CD4-positive, alpha-beta T cell treated with Interleukin-15 for 4 hours (primary cell): ENCODE data around the gene TEX19.
A peak's percentile ranks its signal among the peaks of the same experiment; 100 is the strongest.

Experiments used
- DNase-seq: peaks from one replicate; pipeline ENCODE4 v3.0.0-alpha.2; 2020; ENCODE audit warnings: low spot score

TEX19 gene

DNA sequence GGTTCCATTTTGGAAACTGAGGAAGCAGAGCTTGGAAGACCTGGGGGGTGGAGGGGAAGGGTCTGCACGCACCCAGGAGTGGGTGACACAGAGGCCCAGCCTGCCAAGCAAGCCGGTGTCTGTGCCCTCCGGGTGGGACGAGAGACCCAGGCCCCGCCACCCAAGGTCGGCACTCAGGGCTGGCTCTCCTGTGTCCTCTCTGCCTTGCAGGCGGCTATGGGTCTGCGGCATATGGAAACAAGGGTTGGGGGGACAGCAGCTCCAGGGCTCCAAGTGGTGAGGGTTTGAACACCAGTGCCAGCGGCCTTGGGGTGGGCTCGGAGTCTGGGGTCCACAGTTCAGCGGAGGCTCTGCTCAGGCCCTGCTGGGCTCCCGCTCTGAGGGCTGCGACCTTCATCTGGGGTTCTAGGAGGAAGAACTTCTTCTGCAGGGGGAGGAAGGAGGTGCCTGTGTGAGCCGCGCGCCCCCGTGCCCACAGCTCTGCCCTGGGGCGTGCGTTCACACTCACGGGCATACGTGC is 37.0 kb upstream of the TEX19 start:
- DNase-seq = no peak

DNA sequence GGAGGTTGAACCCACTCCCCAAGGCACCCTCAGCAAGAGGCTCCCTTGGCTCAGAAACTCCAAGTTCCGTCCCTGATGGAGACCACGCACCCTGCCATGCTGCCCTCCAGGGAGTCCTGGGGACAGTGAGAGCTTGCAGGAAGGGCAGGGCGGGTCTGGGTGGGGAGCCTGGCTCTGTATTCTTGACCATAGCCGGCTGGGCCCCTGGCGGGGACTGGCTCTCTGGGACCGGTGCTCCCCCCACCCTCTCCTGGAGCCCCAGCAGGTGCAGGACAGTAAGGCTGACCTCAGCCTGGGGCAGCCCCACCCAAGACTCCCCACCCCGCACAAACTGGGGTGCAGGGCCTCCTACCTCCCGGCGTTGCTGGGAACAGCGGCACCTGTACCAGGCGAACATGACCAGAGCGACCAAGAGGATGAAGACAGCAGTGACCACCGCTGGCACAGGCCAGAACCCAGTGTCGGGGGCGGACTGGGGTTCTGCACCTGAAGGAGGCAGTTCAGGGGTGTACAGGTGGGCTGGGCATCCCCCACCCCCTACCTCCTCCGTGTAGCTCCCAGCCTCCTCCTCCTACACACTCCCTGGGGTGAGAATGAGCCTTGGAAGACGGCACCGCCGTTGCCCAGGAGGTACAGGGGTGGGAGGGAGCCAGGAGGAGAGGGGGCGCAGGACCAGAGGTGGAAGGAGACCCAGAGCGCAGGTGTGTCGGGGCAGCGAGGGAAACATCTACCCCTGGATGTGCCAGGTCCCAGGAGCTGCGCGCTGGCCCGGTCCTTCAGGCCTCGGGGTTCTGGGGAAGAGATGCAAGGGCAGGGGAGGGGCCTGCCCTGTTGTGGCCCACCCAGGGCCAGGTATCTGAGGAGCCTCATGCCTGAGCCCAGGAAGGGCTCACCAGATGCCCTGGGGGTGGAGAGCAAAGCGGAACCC is 36.3 kb upstream of the TEX19 start:
- DNase-seq = no peak

DNA sequence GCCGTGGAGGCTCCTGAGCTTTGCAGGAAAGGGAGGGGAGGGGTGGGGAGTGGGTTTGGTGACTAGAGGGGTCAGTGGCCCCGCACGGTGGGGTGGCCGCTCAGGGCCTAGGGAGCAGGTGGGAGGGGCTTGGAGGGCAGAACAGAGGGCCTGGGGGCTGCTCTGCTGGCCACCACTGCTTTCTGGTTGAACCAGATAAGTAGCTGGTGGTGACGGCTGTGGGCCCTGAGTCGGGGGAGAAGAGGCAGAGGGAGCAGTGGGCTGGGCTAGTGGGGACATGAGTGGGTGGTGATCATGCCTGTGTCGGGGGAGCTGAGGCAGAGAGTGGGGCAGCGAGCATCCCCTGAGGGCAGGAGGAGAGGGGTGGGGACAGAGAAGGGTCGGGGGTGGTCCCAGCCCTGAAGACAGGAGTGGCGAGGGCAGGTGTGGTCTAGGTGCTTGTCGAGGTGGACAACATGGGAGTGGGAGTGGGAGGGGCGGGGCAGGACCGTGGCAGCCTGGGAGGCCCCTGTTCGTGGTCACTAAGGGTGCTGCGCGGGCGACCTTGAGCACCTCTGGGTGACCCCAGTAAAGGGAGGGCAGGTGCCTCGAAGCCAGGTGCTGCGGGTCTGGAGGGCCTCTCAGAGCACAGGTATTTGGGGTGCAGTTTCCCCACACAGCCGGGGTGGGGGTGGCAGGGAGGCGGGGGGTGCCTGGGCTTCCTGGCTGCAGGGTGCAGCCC is 35.4 kb upstream of the TEX19 start:
- DNase-seq = no peak

DNA sequence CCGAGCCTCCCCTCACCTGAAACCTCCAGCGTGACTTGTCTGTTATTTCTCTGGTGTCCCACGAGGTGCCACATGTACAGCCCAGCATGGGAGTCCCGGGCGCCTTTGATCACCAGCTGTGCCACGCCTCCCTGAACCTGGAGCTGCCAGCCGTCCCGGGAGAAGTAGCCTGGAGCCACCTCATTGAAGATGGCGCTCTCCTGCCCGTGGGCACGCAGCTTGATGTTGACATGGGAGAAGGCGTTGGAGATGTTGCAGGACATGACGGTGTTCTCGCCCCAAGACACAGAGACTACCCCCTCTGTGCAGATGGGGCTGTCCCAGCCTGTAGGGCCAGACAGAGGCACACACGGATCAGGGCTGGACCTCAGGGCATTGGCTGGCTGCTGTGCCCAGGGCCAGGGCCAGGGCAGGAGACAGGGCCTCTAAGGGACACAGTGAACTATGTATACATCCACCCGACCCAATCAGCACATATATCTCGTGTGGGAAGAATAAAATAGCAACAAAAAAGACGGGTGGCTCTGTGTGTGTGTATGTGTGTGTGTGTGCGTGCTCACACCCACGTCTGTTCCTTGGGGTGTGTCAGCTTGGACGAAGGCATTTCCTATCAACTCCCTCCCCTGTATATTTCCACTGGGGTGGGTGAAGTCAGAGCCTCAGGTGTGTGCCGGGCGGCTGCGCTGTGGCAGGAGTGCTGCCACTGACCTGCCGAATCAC is 34.3 kb upstream of the TEX19 start:
- DNase-seq = no peak

DNA sequence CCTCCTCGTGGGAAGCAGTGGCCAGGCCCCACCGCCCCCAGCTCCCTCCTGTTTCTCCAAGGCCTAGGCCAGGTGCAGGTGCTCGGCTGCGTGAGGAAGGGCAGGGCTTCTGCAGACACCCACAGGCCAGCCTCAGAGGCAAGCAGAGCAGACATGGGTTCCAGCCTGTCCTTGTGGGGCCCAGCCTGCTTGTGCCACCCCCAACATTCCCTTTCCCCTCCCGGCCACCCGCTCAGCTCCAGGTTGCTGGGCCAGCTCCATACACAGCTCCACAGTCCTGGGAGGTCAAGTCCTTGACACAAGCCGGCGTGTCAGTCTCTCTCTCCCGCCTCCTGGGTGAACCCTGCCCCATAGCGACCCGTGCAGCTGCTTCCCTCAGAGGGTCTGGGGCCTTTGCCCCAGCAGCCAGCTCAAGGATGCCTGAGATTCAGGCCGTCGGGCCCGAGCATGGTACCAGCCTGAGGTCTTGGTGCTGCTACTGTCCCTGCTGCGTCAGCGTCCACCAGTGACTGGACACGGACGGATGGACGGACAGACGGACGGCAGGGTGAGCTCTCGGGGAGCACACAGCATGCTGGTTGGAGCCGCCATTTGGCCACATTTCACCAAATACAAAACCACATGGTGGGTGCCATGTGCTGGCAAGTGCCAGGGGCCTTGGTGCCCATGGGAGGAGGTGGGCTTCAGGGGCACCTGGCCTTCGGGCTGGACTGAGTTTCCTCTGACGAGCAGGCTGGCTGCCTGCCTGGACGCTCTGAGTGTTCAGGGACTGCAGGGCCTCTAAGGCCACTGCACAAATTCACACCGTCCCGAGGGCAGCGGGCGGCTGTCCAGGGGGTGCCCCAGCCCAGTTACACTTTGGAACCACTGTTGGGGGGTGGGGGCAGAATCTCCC is 33.5 kb upstream of the TEX19 start:
- no peak for DNase-seq

DNA sequence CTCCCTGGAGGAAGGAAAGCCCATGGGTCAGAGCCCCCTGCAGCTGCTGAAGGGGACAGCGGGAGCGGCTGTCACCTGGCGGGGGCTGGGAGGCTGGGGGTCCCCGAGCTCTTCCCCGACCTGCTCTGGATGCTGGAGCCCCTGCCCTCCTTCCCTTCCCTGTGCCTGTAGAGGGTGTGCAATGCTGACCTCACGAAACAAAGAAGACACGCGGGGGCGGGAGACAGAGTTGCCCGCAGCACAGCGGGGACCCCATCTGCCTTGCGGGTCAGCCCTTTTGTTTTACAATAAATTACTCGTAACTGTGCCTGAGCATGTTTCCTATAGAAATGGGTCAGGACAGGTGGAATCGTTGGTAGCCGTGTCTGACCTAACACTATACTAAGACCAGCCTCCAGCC is 31.8 kb upstream of the TEX19 start:
- no peak for DNase-seq

DNA sequence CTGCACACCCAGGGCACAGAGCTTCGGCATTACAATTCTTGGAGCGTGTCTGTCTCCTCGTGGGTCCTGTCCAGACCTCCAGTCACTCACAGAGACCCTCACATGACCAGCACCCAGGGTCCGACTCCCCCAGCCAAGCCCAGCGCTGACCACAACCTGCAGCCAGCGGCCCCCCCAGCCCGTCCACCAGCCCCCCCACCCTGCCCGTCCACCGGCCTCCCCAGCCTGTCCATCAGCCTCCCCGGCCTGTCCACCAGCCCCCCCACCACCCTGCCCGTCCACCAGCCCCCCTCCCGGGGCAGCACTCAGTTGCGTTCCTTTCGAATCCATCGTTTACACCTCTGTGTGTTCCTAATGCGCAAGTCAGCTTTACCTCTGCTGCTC is 31.3 kb upstream of the TEX19 start:
- no peak for DNase-seq

DNA sequence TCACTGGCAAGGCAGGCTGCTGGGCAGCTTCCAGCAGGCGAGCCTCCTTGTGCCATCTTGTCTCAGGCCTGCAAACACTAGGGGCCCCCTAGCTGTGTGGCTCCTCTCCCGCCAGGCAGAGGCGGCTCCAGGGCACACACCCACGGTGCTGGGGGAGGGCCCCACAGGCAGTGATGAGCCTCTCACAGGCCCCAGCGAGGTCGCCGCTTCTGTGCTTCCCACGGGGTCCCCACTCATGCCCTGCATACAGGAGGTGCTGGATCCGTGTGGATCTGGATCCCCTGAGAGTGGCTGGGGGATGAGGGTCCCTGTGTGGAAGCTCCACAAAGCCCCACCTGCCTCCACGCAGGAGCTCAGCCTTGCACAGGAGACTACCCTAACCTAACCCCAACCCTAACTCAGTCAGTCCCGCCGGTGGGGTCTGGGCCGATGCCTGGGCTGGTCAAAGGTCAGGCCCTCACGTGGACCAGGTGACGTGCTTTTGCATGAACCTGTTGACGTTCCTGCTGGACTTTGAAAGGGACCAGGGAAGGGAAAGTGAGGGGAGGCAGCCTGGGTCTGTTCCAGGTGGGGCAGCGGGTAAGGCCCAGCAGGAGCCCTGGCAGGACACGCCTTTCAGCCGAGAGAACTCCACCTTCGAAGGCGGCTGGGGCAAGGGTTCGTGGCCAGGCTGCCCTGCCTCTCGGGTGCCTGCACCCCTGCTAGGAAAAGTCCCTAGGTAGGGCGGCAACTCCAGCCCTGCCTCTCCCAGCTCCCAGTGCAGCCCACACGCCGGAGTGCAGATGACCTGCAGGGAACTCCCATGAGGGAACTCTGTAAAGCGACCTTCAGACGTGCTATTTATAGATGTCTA is 30.7 kb upstream of the TEX19 start:
- no peak for DNase-seq

DNA sequence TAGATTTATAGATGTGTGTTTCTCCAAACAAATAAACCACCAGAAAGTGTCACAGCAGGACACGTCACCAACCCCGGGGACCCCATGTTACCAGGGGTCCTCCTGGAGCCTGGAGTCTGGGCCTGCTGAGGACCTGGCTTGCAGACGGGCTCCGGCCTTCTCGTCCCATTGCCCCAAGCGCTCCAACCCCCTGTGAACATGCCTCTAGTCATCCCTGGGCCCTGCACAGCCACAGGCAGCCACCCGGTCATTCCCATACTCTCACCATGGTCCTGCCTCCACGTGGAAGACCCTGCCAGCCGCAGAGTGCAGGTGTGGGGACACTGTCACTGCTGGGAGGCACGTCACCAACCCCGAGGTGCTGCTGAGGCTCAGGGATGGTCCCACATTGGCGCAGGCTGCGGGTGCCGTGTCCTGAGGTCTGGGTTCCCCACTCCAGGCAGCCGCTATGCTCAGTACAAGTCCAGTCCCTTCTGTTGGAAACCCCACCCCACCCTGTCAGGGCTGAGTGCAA is 30.0 kb upstream of the TEX19 start:
- no peak for DNase-seq

DNA sequence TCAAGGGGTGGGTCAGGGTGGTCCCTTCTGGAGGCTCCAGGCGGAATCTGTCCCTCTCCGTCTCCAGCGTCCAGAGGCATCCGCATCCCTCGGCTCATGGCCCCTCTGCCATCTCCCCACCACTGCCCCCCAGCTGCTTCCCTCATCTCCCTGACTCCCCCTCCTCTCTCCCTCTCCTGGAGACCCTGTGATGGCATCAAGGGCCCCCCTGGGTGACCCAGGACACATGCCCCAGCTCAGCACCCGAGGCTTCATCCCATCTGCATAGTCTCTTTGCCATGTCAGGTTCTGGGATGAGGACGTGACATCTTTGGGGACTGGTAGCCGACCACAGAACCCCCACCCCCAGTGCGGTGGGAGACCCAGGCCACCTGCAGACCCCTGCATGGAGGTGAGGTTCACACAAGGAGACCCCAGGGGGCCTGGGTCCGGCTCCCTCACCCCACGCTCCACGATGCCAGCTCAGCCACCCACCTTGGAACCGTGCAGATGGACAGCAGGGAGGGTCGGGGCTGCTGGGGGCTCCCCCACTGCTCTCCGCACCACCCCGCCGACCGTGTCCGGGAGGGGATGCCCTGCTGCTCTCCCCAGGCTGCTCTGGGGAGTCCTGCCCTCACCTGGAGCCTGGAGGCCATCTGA is 29.2 kb upstream of the TEX19 start:
- no peak for DNase-seq

DNA sequence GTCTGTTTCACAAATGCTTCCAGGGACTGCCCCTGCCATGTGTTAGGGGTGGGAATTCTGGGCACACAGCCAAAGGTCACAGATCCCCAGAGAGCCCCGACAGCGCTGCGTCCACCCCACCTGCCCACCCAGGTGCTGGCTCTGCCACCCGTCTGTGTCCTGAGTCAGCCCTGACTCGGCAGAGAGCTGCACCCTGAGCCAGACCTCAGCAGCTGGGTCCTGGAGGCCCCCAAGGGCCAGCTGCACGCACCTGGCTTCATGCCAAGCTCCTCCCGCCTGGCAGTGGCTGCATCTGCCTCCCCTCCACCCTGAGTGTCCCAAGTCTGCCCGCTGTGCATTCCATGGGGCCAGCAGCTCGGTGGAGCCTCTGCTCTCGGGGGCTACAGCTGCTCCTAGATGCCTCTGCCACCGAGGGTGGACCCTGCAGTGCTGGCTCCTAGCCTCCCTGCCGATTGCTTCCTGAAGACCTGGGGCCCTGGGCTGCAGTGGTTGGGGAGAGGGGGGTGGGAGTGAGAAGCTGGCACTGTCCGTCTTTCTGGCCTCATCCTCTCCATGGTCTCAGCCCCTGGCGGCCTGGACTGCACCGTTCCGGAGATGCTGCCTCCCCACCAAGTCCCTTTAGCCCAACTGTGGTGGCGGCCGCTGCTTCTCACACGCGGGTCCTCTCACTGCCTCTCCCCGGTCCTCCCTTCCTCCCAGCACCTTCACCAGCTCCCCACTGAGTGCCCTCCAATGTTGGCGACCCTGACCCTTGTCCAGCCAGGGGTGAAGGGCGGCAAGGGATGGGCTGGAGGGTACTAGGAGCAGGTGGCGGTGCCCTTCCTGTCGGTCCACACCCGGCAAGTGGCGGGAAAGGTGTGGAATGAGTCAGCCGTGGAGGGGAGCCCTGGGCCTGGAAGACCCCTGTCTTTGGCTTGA is 28.5 kb upstream of the TEX19 start:
- no peak for DNase-seq

DNA sequence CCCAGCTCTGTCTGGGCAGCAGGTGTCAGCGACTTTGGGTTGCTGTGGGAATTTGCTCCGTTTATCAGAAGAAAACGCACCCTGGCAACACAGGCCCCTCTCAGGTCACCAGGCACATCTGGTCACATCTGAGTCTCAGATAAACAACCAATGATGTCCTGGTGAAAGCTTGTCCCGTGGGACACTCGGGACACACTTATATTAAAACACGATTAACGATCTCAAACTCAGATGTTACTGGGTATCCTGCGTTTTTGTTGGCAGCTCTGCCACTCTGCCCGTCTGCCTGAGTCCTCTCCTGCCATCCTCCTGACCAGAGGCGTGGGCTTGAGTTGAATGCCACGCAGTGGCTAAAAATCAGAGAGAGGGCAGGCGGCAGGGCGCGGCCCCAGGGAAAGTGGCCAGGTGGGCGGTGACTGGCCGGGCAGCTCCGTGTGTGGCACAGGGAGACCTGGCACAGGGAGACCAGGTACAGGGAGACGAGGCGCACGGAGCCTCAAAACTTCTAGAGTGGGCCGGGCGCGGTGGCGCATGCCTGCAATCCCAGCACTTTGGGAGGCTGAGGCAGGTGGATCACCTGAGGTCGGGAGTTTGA is 27.6 kb upstream of the TEX19 start:
- no peak for DNase-seq

DNA sequence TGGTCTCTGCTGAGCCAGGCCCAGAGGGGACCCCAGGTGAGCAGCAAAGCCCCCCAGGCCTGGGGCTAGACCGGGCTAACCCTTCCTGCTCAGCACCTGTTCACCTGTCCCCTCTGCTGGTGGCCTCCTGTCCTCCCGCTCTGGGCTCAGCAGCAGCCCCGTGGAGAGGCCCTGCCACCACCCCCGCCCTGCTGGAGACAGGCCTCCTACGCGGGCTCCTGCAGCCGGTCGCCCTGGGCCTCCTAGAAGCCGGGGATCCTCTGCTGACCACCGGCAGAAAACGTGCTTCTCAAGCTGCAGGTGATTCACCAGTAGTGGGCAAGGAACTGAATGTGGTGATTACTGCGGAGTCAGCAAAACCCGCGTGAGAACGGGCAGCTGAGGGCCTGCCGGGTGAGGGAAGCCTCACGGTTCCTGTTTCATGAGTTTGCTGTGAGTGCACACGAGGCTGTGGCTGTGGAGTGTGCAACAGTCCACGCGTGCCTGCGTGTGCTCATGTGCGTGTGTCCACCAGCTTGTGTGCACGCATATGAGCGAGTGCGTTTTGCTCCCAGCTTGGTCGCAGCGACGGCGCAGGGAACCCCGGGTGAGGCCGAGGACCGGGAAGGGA is 26.3 kb upstream of the TEX19 start:
- DNase-seq = peak; percentile 37

DNA sequence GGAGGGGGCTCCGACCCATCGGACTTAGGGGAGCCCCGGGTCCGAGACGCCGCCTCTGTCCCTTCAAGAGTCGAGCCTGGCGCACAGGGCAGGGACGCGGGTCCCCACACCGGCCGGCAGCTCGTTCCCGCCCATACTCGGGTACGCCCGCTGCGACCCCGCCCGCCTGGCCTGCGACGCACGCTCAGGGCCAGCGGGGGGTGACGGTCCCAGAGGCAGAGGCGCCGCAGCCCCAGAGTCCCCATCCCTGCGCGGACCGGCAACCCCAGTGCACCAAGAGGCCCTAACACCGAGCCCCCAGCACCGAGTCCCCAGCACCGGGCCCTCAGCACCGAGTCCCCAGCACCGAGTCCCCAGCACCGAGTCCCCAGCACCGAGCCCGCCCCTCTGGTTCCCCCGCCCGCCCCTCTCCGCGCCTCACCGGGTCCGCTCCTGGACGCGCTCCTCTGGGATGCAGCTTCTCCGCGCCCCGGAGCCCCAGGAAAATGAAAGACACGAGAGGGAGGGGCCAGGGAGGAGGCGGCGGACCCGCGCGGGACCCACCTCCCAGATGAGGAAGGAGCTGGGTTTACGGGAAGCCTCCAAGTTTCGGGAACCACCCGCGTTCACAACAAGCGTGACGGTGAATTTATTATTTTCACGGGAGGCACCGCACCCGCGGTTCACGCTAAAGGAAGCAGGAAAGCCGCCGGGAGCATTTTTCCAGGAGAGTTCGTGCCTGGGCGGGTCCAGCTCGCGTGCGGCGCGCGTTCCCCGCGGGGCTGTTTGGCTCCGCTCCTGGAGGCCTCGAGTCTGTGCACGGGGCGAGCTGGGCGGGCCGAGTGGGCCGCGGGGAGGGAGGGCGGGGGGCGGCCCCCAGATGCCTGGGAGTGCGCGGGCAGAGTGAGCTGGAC is 25.5 kb upstream of the TEX19 start, which contains the start of gene SECTM1:
Gene SECTM1, minus strand, starts transcription at position 488 of the 893 bp plus-strand sequence. CDS start 6,526 bp downstream, outside the sequence.
- DNase-seq = no peak

DNA sequence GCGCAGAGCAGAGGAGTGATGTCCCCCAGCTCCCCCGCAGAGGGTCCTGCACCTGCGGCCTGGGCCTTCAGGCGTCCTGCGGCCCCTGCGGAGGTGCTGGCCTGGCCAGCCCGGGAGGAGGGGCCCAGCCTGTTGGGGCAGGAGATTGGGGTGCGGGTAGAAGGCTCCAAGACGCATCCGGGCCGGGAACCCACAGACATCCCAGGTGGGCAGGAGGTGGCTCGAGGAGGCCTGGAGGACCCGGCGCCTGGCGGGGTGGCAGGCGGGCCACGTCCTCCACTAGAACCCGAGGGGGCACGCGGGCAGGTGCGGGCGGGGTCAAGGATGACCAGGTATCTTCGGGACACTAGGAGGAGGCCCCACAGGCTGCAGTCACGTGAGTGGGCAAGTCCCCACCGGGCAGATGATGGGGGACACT is 24.8 kb upstream of the TEX19 start:
- DNase-seq = no peak

DNA sequence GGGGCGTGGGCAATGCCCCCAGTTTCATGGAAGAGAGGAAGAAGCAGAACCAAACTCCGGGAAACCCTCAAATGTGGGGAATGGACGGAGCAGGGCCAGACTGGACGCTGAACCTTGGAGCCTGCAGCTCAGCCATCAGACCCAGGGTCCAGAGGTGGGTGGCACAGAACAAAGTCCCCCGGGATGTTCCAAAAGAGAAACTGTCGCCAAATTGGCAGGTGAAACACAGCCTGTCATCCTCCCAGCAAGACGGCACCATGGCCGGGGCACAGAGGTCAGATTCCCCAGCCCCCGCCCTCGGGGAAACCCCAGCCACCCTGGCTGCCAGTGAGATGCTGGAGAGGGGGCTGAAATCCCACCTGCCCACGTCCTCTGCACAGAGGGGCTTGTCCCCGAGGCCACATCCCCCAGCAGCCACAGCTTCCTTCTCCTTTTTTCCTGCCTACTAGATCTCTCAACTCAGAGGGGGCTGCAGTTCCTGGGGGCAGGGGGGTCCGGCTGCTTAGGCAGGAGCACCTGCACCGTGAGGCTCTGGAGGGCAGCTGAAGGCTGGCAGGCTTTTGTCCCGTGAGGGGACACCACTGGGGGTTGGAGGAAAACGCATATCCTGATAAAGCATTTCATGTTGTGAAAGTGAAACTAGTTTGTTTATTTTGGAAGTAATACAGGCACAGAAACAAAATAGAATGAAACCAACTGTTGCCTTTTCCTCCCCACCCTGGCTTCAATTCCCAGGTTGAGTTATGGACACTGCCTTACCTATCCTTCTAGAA is 24.2 kb upstream of the TEX19 start:
- DNase-seq = no peak
